Peyer's patch (tissue), 4 donors: Measurements from ENCODE around the gene MACROD2. TPM values are rescaled to one million over a fixed set of nuclear protein-coding genes. Genes with fewer than 3 reads are reported as not detected.

Experiments used
- DNase-seq, 3 donors: peaks; one replicate each; pipeline ENCODE4 v3.0.0-alpha.2; 2017 to 2019
- H3K27ac ChIP-seq, 4 donors: fragments of 200-600 bp; sonication (generic); one replicate each; pipeline ENCODE4 v1.5.1; 2016 to 2019
- H3K27me3 ChIP-seq, 2 donors: fragments of 200-600 bp; sonication (generic); one replicate each; pipeline ENCODE4 v1.5.1; 2019
- H3K36me3 ChIP-seq, 3 donors: fragments of 200-600 bp; sonication (generic); one replicate each; pipeline ENCODE4 v1.5.1; 2016 to 2019
- H3K4me1 ChIP-seq, 4 donors: fragments of 200-600 bp; sonication (generic); one replicate each; pipeline ENCODE4 v1.5.1; 2016 to 2019
- H3K4me3 ChIP-seq, 4 donors: fragments of 200-600 bp; sonication (generic); 1 replicate in 3 of 4; 2 replicates in 1 of 4; pipeline ENCODE4 v1.5.1; 2016 to 2019; ENCODE audit warnings: mild to moderate bottlenecking in 1 of 4
- H3K9me3 ChIP-seq, 4 donors: fragments of 200-600 bp; sonication (generic); one replicate each; pipeline ENCODE4 v1.5.1; 2016 to 2019; ENCODE audit warnings: mild to moderate bottlenecking in 1 of 4
- CTCF ChIP-seq, 6 experiments: fragments of 450-650 bp in 4 of 6; fragments of 200-600 bp in 2 of 6; sonication (generic) in 1 of 6; IDR thresholded peaks; one replicate each; pipeline ENCODE4 v1.5.1; 2017 to 2019; ENCODE audit warnings: antibody characterized with exemption in 6 of 6, mild to moderate bottlenecking in 3 of 6, moderate library complexity in 1 of 6
- POLR2A ChIP-seq, 2 donors: fragments of 450-650 bp; IDR thresholded peaks; one replicate each; pipeline ENCODE4 v1.5.1; 2017; ENCODE audit warnings: antibody characterized with exemption in 2 of 2, mild to moderate bottlenecking in 2 of 2, moderate library complexity in 2 of 2
- total RNA-seq, 4 donors: library from RNA; depleted of rRNA; stranded (reverse); fragments of >200 nt; gene quantifications; one replicate each; pipeline ENCODE4 v1.1.0, GENCODE V29; 2016

MACROD2 gene
- total RNA-seq, 4 donors from 2014 or later = 2.5 to 10.7 (median 6.5) TPM

GRCh38 chr20:15267935-15268334 is 1272.6 kb downstream of the MACROD2 start:
- no peaks in the 10 kb centered on the region for H3K36me3 ChIP-seq
- TF ChIP-seq POLR2A (IDR thresholded peaks at IDR 0.05) (no peak), CTCF (IDR thresholded peaks at IDR 0.05) (no peak)
- H3K27me3 ChIP-seq = no peaks in the 10 kb centered on the region
- H3K27ac ChIP-seq = no peak overlapping the region
- no peaks in the 10 kb centered on the region for H3K4me1 ChIP-seq
- DNase-seq = no peak
- no peaks in the 10 kb centered on the region for H3K9me3 ChIP-seq
- no peak overlapping the region for H3K4me3 ChIP-seq

- no peak overlapping the region for H3K27ac ChIP-seq
- no peak for DNase-seq
- TF ChIP-seq POLR2A (IDR thresholded peaks at IDR 0.05) (no peak), CTCF (IDR thresholded peaks at IDR 0.05) (no peak)
- H3K36me3 ChIP-seq = no peaks in the 10 kb centered on the region
- H3K4me1 ChIP-seq = no peaks in the 10 kb centered on the region
- no peak overlapping the region for H3K4me3 ChIP-seq
- no peaks in the 10 kb centered on the region for H3K9me3 ChIP-seq
- no peaks in the 10 kb centered on the region for H3K27me3 ChIP-seq
Observed at GRCh38 chr20:15278041-15278440, 1282.7 kb downstream of the MACROD2 start.

- Histone ChIP-seq H3K9me3 (no peaks in the 10 kb centered on the region), H3K27ac (no peak overlapping the region), H3K27me3 (no peaks in the 10 kb centered on the region), H3K4me3 (no peak overlapping the region), H3K36me3 (no peaks in the 10 kb centered on the region), H3K4me1 (no peaks in the 10 kb centered on the region)
- no peak for TF ChIP-seq CTCF (IDR thresholded peaks at IDR 0.05)
- DNase-seq = no peak
Observed at GRCh38 chr20:15287329-15287728, 1292.0 kb downstream of the MACROD2 start.

GRCh38 chr20:15288106-15288505 is 1292.8 kb downstream of the MACROD2 start:
- no peak for DNase-seq
- TF ChIP-seq POLR2A (IDR thresholded peaks at IDR 0.05) (no peak), CTCF (IDR thresholded peaks at IDR 0.05) (no peak)
- Histone ChIP-seq H3K36me3 (no peaks in the 10 kb centered on the region), H3K9me3 (no peaks in the 10 kb centered on the region), H3K4me1 (no peaks in the 10 kb centered on the region), H3K27me3 (no peaks in the 10 kb centered on the region), H3K4me3 (no peak overlapping the region), H3K27ac (no peak overlapping the region)

GRCh38 chr20:15289337-15289736 is 1294.0 kb downstream of the MACROD2 start:
- no peak for DNase-seq
- Histone ChIP-seq H3K36me3 (no peaks in the 10 kb centered on the region), H3K27ac (no peak overlapping the region), H3K27me3 (no peaks in the 10 kb centered on the region), H3K4me3 (no peak overlapping the region), H3K9me3 (no peaks in the 10 kb centered on the region), H3K4me1 (no peaks in the 10 kb centered on the region)
- TF ChIP-seq POLR2A (IDR thresholded peaks at IDR 0.05) (no peak), CTCF (IDR thresholded peaks at IDR 0.05) (no peak)

GRCh38 chr20:15292405-15292804 is 1297.1 kb downstream of the MACROD2 start:
- Histone ChIP-seq H3K36me3 (no peaks in the 10 kb centered on the region), H3K9me3 (no peaks in the 10 kb centered on the region), H3K4me3 (no peak overlapping the region), H3K27ac (no peak overlapping the region), H3K4me1 (no peaks in the 10 kb centered on the region), H3K27me3 (no peaks in the 10 kb centered on the region)
- TF ChIP-seq POLR2A (IDR thresholded peaks at IDR 0.05) (no peak), CTCF (IDR thresholded peaks at IDR 0.05) (no peak)
- DNase-seq = no peak
